DMS114 treated with DMSO at 0.1 percent for 48 hours (cell line): ENCODE results near the gene MT1F.
A peak's percentile ranks its signal among the peaks of the same experiment; 100 is the strongest.

Experiments
- DNase-seq: peaks from one replicate; lab custom pipeline; 2025; ENCODE audit not compliant: unreplicated experiment; lab: John Stamatoyannopoulos, UW

Gene MT1F

DNA sequence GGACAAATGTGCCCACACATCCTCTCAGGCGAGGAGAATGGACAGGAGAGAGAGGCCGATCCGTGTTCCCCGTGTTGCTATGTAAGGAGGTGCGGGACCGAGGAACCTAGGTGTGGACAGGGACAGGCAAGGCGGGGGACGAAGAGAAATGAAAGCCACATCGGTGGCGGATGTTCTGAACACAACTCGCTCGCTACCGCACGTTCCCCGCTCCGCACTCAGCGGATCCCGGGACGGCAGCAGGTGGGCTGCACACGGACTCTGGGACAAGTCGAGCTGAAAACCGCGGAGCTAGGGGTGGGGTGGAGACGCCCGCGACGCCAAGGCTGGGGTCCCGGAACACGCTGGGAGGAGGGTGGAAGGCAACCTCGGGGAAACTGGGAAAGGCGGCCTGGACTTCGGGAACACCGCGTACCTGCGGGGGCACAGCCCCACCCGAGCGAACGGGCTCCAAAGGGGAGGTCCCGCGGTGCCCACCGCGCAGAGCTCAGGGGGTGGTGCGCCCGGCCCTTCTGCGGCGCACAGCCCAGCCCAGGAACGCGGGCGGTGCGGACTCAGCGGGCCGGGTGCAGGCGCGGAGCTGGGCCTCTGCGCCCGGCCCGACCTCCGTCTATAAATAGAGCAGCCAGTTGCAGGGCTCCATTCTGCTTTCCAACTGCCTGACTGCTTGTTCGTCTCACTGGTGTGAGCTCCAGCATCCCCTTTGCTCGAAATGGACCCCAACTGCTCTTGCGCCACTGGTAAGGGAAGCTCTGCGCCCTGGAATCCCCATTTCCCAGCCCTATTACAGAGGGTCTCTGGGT is 32.4 kb upstream of the MT1F start, which contains the start of gene MT1E:
Gene MT1E, plus strand, starts transcription at position 642 of the 803 bp plus-strand sequence. Its CDS starts 71 bp downstream, at position 713.
- DNase-seq: peak; percentile 24

DNA sequence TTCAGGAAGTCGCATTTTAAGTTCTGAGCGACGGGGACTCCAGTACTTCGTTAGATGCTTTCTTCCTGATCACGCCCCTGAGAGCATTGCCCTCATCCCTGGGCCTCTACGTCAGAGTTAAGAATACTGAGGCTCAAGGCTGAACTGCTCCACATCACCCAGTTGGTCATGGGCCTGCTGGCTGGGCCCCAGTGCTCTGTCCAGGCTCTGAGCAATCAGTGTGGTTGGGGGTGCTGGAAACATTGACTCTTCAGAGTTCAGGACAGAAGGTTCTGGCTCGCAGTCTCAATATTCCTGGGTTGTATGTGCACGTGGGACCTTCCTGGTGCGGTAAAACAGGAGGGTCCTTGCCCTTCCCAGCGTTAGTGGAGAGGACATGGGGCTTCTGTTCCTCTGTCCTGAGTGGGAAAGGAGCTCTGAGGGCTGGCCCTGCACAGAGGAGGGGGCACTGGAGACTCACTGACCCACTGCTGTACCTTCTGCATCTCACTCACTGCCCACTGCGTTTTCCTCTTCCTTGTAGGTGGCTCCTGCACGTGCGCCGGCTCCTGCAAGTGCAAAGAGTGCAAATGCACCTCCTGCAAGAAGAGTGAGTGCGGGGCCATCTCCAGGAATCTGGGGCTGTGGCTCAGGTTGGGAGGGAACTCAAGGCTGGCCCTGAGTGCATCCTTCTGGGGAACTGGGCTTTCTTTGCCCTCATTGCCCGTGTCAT is 31.7 kb upstream of the MT1F start:
- no peak for DNase-seq

DNA sequence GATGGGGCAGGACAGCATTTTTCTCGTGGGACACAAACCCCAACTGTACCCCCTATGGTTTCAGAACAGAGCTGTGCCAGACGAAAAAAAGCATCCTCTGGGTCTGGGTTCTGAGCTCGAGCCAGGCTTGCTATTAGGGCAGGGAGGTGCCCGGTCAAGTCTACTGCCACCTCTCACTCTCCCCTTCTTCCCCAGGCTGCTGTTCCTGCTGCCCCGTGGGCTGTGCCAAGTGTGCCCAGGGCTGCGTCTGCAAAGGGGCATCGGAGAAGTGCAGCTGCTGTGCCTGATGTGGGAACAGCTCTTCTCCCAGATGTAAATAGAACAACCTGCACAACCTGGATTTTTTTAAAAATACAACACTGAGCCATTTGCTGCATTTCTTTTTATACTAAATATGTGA is 31.1 kb upstream of the MT1F start:
- no peak for DNase-seq

DNA sequence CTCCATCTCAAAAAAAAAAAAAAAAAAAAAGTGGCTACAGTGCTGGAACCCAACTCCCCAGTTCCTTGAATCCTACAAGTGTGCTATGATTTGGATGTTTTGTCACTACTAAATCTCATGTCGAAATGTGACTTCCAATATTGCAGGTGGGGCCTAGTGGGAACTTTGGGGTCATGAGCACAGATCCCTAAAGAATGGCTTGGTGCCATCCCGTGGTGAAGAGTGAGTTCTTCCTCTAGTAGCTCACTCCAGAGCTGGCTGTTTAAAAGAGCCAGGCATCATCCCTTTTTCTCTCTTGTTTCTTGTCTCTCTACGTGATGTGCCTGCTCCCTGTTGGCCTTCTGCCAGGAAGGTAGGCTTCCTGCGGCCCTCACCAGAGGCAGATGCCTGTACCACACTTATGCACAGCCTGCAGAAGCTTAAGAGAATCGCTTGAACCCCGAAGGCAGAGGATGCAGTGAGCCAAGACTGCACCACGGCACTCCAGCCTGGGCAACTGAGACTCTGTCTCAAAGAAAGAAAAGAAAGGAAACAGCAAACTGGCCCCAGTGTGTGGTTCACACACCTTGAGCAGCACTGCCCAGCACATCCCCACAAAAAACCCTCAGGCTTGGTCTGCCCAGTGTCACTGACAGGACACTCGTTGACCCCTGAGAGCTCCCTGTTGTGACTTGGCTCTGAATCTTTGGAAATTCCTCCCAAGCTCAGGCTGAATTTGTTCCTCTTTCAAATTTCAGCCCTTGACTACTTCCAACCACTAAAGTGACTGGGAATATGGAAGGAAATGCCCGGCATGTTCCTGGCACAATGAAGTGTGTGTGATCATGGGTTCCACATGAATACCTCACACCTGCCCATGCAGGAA is 29.0 kb upstream of the MT1F start:
- DNase-seq: no peak

DNA sequence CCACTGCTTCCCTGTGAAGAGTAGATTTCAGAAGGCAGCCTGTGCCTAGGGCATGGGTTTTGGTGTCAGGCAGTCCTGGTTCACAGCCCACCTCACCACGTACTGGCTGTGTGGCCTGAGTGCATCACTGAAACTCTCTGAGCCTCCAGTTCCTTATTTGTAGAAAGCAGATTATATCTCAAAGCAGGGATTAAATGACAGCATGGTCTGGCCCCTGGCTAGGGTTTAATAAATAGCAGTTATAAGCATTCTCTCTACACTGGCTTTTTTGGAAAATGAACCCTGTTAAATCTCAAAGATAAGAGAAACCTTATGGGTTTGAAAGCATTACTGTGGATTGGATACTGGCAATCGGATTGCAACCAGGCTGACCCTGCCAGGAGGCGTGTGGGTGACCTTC is 28.2 kb upstream of the MT1F start:
- no peak for DNase-seq

DNA sequence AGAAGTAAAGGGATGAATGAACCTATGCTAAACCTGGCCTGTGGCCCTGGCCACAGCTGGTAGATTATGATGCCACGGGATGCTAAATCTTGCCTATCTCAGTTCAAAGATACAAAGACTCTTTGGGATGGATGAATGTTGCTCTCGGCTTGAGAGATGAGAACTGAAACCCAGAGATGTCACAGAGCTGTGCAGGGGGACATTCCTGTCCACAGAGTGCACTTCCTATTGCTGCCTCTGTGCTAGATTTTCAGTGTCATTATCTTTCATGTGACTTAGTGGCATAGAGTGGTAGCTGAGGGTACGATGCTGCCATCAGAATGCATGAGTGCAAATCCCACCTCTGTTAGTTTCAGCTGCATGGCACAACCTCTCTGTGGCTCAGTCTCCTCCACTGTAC is 27.6 kb upstream of the MT1F start:
- no peak for DNase-seq

DNA sequence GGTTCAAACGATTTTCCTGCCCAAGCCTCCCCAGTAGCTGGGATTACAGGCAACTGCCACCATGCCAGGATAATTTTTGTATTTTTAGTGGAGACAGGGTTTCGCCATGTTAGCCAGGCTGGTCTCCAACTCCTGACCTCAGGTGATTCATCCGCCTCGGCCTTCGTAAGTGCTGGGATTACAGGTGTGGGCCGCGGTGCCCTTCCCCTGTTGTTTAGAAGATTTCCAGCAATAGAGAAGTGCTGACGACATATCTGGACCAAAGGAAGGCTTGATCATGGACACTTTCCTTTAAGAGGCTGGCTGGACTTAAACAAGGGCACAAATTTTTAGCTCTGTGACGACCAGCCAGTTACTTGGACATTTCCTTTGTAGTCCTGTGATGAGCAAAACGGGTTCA is 26.6 kb upstream of the MT1F start:
- no peak for DNase-seq

DNA sequence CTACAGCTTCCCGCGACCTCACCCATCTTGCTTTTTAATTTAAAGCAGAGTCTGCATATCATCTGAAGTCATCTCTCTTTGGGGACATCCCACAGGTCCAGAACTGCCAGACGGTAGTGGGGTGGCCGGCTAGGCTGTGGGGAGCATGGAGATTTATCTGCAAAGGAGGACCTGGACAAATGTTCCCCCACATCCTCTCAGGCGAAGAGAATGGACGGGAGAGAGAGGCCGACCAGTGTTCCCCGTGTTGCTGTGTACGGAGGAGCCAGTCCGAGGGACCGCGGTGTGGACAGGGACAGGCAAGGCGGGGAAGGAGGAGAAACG is 26.0 kb upstream of the MT1F start:
- no peak for DNase-seq

DNA sequence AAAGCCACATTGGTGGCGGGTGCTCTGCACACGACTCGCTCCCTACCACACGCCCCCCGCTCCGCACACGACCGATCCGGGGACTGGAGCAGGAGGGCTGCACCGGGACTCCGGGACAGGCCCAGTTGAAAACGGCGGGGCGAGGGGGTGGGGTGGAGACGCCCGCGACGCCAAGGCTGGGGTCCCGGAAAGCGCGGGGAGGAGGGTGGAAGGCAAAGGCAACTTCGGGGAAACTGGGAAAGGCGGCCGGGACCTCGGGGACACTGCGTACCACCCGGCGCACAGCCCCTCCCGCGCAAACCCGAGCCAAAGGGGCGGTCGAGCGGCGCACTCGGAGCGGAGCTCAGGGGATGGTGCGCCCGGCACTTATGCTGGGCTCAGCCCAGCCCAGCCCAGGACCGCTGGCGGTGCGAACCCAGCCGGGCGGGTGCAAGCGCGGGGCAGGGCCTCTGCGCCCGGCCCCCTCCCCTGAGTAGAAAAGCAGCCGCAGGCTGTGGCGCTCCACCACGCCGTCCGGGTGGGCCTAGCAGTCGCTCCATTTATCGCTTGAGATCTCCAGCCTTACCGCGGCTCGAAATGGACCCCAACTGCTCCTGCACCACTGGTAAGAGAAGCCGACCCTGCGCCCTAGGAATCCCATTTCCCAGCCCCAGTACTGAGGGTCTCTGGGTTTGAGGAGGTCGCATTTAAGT is 25.5 kb upstream of the MT1F start, which contains the start of gene MT1M:
Gene MT1M, plus strand, starts transcription at position 504 of the 692 bp plus-strand sequence. Its CDS starts 73 bp downstream, at position 577.
- DNase-seq: no peak

DNA sequence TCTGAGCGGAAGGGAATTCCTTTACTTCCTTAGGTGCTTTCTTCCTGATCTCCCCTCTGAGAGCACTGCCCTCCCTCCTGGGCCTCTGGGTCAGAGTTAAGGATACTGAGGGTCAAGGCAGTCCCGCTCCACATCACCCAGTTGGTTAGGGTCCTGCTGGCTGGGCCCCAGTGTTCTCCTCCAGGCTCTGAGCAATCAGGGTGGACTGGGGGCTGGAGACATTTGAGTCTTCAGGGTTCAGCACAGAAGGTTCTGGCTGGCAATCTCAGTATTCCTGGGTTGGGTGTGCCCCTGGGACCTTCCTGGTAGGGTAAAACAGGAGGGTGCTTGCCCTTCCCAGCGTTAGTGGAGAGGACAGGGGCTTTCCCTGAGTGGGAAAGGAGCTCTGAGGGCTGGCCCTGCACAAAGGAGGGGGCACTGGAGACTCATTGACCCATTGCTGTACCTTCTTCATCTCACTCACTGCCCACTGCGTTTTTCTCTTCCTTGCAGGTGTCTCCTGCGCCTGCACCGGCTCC is 24.9 kb upstream of the MT1F start:
- no peak for DNase-seq

DNA sequence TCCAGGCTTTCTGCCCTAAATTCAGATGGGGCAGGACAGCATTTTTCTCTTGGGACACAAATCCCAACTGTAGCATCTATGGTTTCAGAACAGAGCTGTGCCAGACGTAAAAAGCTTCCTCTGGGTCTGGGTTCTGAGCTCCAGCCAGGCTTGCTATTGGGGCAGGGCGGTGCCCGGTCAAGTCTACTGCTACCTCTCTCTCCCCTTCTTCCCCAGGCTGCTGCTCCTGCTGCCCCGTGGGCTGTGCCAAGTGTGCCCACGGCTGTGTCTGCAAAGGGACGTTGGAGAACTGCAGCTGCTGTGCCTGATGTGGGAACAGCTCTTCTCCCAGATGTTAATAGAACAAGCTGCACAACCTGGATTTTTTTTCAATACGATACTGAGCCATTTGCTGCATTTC is 24.2 kb upstream of the MT1F start:
- no peak for DNase-seq

DNA sequence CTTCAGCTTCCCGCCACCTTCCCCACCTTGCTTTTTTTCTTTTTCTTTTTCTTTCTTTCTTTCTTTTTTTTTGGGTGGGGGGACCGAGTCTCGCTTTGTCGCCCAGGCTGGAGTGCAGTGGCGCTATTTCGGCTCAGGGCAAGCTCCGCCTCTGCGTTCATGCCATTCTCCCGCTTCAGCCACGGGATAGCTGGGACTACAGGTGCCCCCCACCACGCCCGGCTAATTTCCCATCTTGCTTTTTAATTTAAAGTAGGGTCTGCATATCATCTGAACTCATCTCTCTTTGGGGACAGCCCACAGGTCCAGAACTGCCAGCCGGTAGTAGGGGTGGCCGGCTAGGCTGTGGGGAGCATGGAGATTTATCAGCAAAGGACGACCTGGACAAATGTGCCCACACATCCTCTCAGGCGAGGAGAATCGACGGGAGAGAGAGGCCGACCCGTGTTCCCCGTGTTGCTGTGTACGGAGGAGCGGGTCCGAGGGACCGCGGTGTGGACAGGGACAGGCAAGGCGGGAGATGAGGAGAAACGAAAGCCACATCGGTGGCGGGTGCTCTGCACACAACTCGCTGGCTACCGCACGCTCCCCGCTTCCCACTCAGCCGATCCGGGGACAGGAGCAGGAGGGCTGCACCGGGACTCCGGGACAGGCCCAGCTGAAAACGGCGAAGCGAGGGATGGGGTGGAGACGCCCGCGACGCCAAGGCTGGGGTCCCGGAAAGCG is 22.9 kb upstream of the MT1F start:
- DNase-seq: no peak

DNA sequence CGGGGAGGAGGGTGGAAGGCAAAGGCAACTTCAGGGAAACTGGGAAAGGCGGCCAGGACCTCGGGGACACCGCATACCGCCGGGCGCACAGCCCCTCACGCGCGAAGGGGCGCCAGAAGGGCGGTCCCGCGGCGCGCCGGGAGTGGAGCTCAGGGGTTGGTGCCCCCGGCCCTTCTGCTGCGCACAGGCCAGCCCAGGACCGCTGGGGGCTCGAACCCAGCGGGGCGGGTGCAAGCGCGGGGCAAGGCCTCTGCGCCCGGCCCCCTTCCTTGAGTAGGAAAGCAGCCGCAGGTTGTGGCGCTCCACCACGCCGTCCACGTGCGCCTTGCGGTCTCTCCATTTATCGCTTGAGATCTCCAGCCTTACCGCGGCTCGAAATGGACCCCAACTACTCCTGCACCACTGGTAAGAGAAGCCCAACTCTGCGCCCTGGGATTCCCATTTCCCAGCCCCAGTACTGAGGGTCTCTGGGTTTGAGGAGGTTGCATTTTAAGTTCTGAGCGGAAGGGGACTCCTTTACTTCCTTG is 22.3 kb upstream of the MT1F start:
- no peak for DNase-seq

DNA sequence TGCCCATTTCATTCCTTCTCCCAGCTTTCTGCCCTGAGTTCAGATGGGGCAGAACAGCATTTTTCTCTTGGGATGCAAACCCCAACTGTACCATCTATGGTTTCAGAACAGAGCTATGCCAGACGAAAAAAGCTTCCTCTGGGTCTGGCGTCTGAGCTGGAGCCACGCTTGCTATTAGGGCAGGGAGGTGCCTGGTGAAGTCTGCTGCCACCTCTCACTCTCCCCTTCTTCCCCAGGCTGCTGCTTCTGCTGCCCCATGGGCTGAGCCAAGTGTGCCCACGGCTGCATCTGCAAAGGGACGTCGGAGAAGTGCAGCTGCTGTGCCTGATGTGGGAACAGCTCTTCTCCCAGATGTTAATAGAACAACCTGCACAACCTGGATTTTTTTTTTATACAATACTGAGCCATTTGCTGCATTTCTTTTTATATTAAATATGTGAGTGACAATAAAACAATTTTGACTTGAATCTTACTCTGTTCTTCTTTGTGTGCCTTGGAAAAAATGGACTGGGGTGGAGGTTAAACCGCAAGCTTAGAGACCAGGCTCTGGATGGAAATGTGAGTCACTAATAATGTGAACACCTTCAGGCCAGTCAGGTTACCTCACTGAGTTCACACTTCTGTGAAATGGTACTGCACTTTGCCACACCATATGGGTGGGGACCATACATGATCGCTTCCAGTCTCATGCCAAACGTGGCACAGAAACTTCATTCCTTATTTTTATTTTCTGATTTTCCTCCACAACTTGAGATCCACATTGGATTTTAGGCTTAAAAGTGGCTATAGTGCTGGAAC is 20.9 kb upstream of the MT1F start:
- DNase-seq: no peak

DNA sequence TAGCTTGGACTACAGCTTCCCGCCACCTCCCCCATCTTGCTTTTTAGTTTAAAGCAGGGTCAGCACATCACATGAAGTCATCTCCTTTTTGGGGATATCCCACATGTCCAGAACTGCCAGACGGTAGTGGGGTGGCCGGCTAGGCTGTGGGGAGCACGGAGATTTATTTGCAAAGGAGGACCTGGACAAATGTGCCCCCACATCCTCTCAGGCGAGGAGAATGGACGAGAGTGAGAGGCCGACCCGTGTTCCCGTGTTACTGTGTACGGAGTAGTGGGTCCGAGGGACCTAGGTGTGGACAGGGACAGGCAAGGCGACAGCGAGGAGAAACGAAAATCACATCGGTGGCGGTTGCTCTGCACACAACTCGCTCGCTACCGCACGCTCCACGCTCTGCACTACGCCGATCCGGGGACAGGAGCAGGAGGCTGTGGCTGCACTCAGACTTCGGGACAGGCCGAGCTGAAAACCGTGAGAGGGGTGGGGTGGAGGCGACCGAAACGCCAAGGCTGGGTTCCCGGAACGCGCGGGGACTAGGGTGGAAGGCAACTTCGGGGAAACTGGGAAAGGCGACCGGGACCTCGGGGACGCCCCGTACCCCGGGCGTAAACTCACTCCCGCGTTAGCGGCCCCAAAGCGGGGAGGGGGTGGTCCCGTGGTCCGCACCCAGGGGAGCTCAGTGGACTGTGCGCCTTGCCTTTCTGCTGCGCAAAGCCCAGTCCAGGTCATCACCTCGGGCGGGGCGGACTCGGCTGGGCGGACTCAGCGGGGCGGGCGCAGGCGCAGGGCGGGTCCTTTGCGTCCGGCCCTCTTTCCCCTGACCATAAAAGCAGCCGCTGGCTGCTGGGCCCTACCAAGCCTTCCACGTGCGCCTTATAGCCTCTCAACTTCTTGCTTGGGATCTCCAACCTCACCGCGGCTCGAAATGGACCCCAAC is 19.7 kb upstream of the MT1F start, which contains the start of gene MT1A:
Gene MT1A, plus strand, starts transcription at position 853 of the 937 bp plus-strand sequence. Its CDS starts 73 bp downstream, at position 926.
- peak; percentile 67 for DNase-seq

DNA sequence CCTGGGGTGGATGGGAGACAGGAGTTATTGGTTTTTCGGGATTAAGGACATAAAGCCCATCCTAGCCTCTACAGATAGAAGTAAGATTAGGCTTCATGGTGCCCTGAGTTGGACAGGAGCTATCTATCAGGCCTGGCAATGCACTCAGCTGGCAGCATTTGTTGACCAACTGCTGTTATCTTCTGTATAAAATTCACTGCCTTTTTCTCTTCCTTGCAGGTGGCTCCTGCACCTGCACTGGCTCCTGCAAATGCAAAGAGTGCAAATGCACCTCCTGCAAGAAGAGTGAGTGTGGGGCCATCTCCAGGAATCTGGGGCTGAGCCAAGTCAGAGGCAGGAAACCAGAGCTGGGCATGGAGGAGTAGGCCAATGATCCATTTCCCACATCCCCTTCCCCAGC is 18.7 kb upstream of the MT1F start:
- DNase-seq: no peak

DNA sequence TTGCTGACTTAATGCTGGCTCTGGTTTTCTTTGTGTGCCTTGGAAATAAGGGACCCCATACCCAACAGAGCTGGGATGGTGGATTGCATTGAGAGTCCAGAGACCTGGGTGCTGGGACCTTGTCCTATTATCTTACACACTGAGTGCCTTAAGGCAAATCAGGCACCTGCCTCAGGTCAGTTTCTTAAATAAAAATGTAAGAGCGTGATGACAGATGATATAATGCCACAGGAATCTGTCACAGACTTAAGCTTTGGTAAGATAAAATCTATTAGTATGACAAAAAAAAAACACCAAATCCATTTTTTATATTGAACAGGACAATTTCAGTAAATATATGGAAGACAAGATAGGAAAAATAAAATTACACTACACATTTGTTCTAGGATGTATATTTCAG is 17.7 kb upstream of the MT1F start:
- DNase-seq: no peak

DNA sequence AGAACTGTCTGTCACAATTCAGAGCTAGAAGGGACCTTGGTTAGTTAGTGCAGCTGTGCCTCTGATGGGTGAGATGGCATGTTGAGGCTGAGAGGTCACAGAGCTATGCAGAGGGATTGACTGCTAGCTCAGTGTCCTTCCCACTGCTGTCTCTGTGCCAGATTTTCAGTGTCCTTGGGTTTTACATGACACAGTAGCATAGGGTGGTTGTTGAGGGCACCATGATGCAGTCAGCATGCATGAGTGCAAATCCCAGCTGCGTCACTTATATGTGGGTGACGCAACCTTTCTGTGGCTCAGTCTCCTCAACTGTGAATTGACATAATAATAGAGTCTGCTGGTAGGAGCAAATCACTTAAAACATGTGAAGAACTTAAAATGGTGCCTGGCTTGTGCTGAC is 16.6 kb upstream of the MT1F start:
- DNase-seq: no peak
